GM11168 (cell line): ENCODE data around the gene PLEKHH1.
"Not testable (repeated sequence)": the region's sequence is repeated elsewhere in the genome, so short reads cannot be mapped to it uniquely, and the experiment has no call there.

Experiments used
- in situ Hi-C: fragments of 300-500 bp; cut with MboI; formaldehyde crosslinking; loops from one replicate; pipeline ENCODE4 v1.12.0; 2022; ENCODE audit warnings: low sequenced_read_pairs; ENCODE audit not compliant: unreplicated experiment

Gene PLEKHH1

DNA sequence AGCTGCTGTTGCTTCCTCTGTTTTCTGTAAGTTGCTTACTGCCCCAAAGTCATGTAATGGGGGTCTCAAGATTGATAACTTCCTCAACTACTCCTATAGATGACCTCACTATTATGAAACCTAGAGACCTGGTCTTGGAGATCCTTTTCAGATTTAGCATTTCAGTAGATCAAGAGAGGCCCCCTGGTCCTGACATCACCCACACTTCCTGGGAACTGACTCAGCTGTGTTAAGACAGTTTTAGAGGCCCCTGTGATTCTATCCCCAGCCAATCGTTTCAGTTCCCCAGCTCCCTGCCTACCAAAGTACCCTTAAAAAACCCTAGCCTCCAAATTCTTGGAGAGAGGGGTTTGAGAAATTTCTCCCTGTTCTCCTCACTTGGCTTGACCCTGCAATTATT lies 77.4 kb downstream of the PLEKHH1 start:
- in situ Hi-C loops: no loop called here

GRCh38 chr14:67618617-67619063 lies 85.5 kb downstream of the PLEKHH1 start:
- in situ Hi-C loops: no loop called here

DNA sequence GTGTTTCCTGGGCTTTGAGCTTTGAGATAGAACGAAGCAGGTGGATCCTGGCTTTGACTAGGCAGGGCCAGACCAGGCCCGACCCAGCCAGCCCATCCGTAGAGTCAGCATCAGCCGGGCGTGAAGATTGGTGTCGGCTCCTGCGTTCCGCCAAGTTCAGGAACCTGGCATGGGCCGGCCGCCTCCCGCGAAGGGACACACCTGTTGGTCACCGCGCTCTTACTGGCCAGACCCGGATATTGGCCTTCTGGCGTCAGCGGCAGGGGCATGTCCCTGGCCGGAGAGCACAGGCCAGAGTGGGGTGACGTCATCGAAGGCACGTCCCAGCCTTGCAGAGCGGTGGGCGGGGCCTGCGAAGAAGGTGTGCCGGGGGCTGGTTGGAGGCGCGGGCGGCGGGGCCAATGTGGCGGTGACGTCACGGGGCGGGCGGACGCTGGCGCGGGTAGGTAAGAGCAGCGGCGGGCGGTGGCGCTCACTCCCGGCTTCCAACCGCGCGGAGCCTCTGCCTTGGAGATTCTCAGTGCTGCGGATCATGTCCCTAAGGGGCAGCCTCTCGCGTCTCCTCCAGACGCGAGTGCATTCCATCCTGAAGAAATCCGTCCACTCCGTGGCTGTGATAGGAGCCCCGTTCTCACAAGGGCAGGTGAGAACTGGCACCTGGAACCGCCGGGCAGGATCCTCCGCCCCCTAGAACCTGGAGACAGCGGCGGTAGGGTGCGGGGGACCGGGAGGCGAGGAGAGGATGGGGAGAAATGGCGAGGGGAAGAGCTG lies 86.5 kb downstream of the PLEKHH1 start, which contains the start of gene ARG2:
TSS of gene ARG2 (plus strand) at position 475 of the 771 bp plus-strand sequence. CDS start at position 533, 58 bp downstream.
- in situ Hi-C loops: no loop called here

DNA sequence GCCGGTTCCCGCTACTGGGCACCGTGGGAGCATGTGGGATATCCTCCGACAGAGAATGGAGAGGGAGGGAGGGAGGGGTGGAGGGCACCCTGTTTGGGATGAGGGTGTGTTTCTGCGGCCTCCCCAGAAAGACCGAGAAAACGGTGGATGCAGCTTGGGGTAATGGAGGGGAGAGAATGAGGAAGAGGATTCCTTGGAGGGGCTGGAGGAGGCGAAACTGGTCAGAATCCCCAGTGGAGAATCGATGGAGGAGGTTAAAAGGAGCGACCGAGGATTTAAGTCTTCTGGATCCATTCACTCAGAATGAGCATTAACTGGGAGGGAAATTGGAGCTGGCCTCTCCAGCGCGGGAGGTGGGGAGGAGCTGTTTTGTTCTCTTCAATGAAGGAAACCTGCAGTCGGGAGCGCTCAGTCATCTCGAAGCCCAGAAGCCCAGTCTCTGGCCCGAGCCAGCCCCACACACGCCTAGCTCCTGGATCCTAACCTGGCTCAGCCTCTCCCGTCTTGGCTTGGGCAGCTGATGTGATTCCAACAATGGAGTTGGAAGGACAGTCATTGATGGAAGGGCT lies 87.2 kb downstream of the PLEKHH1 start:
- in situ Hi-C loops: no loop called here

DNA sequence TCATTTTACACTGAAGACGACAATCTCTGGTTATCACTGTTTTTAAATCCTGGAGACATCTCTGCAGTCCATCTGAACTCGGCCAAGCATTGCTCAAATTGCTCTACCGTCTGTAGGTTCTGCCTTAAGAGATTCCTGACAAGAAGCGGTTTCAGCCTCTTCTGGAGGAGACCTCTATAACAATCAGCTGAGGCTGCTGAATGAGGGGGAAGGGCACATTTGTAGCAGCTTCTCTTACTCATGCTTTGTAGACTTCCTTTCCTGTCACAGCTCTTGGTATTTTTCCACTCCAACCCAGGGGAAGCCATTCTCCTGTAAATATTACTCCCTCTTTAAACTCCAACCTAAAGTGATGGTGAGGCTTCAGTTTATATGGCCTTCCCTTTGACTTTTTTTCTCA lies 89.6 kb downstream of the PLEKHH1 start:
- in situ Hi-C loops: no loop called here

- in situ Hi-C loops: no loop called here
Observed at GRCh38 chr14:67623114-67623513, 90.0 kb downstream of the PLEKHH1 start.

DNA sequence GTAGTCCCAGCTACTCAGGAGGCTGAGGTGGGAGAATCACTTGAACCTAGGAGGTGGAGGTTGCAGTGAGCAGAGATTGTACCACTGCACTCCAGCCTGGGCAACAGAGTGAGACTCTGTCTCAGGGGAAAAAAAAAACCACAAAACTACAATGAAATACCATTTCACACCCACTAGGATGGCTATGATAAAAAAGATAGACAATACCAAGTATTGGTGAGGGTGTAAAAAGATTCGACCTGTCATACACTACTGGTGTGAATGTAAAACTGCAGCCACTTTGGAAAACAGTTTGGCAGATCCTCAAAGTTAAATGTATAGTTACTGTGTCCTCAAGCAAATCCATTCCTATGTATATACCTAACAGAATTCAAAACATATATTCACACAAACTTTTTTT lies 93.0 kb downstream of the PLEKHH1 start:
- in situ Hi-C loops: not testable (repeated sequence)

DNA sequence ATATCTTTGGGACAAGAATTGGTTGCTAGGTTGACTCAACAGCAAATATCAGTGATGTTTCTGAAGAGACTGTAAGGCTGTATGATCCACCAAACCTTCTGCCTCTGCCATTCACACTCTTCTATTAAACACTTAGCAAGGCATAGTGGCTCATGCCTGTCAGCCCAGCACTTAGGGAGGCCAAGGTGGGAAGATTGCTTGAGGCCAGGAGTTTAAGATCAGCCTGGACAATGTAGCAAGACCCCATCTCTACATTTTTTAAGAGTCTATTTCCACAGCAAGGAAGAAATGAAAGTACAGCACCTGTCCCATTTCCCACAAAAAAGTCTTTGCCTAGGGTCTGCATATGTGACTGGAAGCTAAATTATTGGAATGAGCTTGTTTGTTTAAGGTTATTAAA lies 94.4 kb downstream of the PLEKHH1 start:
- in situ Hi-C loops: no loop called here

DNA sequence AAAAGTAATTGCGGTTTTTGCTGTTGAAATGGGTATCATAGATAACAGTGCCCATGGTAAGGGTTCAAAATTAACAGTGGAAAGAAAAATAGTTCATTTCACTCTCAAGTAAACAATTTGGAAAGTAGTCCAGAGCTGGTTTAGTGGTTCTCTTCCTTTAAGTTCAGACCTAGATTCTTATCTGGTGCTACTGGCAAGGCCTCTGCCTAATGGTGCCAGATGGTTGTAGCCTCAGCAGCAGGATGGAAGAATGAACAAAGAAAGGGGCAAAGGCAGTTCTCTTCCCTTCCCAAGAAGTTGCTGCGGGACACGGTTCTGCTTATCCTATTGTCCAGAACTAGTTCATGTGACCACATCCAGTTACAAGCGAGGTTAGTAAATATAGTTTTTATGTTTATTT lies 97.1 kb downstream of the PLEKHH1 start:
- in situ Hi-C loops: no loop called here

- in situ Hi-C loops: no loop called here
Observed at GRCh38 chr14:67630938-67631337, 97.8 kb downstream of the PLEKHH1 start.

- in situ Hi-C loops: no loop called here
Observed at GRCh38 chr14:67633451-67634147, 100.5 kb downstream of the PLEKHH1 start.

- in situ Hi-C loops: no loop called here
Observed at GRCh38 chr14:67636361-67636919, 103.3 kb downstream of the PLEKHH1 start.

DNA sequence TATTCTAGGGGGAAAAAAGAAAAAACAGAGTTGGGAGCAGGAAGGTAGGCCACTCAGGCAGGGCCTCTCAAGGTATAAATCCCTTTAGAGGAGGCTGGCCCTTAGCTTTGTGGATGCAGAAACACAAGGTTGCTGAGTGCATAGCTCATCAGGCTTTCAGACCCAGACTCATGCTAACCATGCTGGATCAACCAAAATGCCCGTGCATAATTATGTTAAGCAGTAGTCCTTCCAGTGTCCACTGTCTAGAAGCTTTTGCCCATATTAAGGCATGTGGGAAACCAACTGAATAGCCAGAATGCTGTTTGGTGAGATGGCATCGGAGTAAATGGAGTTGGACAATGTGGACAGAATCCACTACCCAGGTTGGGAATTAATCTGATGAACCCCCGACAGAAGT lies 105.6 kb downstream of the PLEKHH1 start:
- in situ Hi-C loops: no loop called here
